Activated naive CD8-positive, alpha-beta T cell treated with anti-CD3 and anti-CD28 coated beads, Interleukin-2, amount 10 ng/mL, durations not matched to agents 7 days and 5 days (primary cell): ENCODE measurements around the gene MYO18A. TPM values are rescaled to one million over a fixed set of nuclear protein-coding genes. Genes with fewer than 3 reads are reported as not detected.
A peak's percentile ranks its signal among the peaks of the same experiment; 100 is the strongest.

Experiments
- ATAC-seq: fragments of 150-1000 bp; cut with Tn5 transposase; one replicate; pipeline ENCODE4 v1.10.0; 2021; ENCODE audit warnings: low read depth, moderate library complexity
- POLR2A ChIA-PET: fragments of 350-600 bp; sonication (Branson Sonifier 250); formaldehyde crosslinking; loops from one replicate; lab custom pipeline; 2021; ENCODE audit warnings: antibody characterized with exemption; lab: Charles Lee
- DNase-seq: peaks from one replicate; pipeline ENCODE4 v3.0.0; 2021
- H3K27ac Mint-ChIP-seq: one replicate; pipeline ENCODE4 v1.8.0; 2022; ENCODE audit warnings: mild to moderate bottlenecking, mixed read lengths
- H3K27me3 Mint-ChIP-seq: one replicate; pipeline ENCODE4 v1.8.0; 2022; ENCODE audit warnings: mild to moderate bottlenecking, moderate library complexity, mixed read lengths
- H3K36me3 Mint-ChIP-seq: one replicate; pipeline ENCODE4 v1.8.0; 2021; ENCODE audit warnings: mild to moderate bottlenecking, mixed read lengths
- H3K4me1 Mint-ChIP-seq: one replicate; pipeline ENCODE4 v1.8.0; 2021; ENCODE audit warnings: mixed read lengths
- H3K4me3 Mint-ChIP-seq: one replicate; pipeline ENCODE4 v1.8.0; 2022; ENCODE audit warnings: mild to moderate bottlenecking, moderate library complexity, mixed read lengths
- H3K9me3 Mint-ChIP-seq: one replicate; pipeline ENCODE4 v1.8.0; 2021; ENCODE audit warnings: mixed read lengths
- total RNA-seq, 2 experiments: library from RNA; stranded (reverse); gene quantifications; one replicate each; pipeline ENCODE4 v1.2.3, GENCODE V29; 2021

Gene MYO18A
- total RNA-seq, 2 experiments from 2014 or later = 79.7 to 80.6 TPM

GRCh38 chr17:29116804-29117753 lies 63.1 kb downstream of the MYO18A start:
- Mint-ChIP-seq H3K27ac (no peak overlapping the region), H3K36me3 (peaks cover 4% of the 10 kb centered on the region), H3K4me1 (peaks cover 7% of the 10 kb centered on the region), H3K4me3 (no peak overlapping the region), H3K27me3 (no peaks in the 10 kb centered on the region), H3K9me3 (no peaks in the 10 kb centered on the region)
- DNase-seq = peak; percentile 83
- peak; percentile 62 for ATAC-seq
- POLR2A ChIA-PET = interaction anchor here (0.6 to 3.0 kb wide), 4 partner anchors 22 to 398 kb away, joined by 3 to 15 read pairs (median 4); partner anchors contain the start of gene RPL23A

GRCh38 chr17:29115961-29116803 lies 64.0 kb downstream of the MYO18A start:
- no peak overlapping the region for H3K4me3 Mint-ChIP-seq
- DNase-seq = peak; percentile 49
- peaks cover 7% of the 10 kb centered on the region for H3K4me1 Mint-ChIP-seq
- H3K36me3 Mint-ChIP-seq = peaks cover 4% of the 10 kb centered on the region
- no peak overlapping the region for H3K27ac Mint-ChIP-seq
- POLR2A ChIA-PET = interaction anchor here (3.0 kb wide), 1 partner anchor 150 kb away, joined by 15 read pairs; no protein-coding TSS in a partner anchor
- H3K27me3 Mint-ChIP-seq = no peaks in the 10 kb centered on the region
- H3K9me3 Mint-ChIP-seq = no peaks in the 10 kb centered on the region
- ATAC-seq = peak; percentile 30

GRCh38 chr17:29115435-29115834 lies 64.8 kb downstream of the MYO18A start:
- Mint-ChIP-seq H3K4me1 (peaks cover 7% of the 10 kb centered on the region), H3K9me3 (no peaks in the 10 kb centered on the region), H3K27me3 (no peaks in the 10 kb centered on the region), H3K4me3 (no peak overlapping the region), H3K27ac (no peak overlapping the region), H3K36me3 (peaks cover 4% of the 10 kb centered on the region)
- no peak for DNase-seq
- POLR2A ChIA-PET = interaction anchor here (3.0 kb wide), 1 partner anchor 150 kb away, joined by 15 read pairs; no protein-coding TSS in a partner anchor
- ATAC-seq = no peak

GRCh38 chr17:29114141-29114540 lies 66.1 kb downstream of the MYO18A start:
- Mint-ChIP-seq H3K27me3 (no peaks in the 10 kb centered on the region), H3K27ac (no peak overlapping the region), H3K4me1 (peaks cover 7% of the 10 kb centered on the region), H3K36me3 (peaks cover 5% of the 10 kb centered on the region), H3K9me3 (no peaks in the 10 kb centered on the region), H3K4me3 (no peak overlapping the region)
- DNase-seq (no peak), ATAC-seq (no peak)
- POLR2A ChIA-PET = interaction anchor here (0.5 to 1.2 kb wide), 3 partner anchors 162 to 690 kb away, joined by 3 to 4 read pairs (median 4); partner anchors contain the start of genes PHF12 and TLCD1

- H3K27me3 Mint-ChIP-seq = no peaks in the 10 kb centered on the region
- H3K9me3 Mint-ChIP-seq = no peaks in the 10 kb centered on the region
- DNase-seq (no peak), ATAC-seq (no peak)
- H3K27ac Mint-ChIP-seq = no peak overlapping the region
- POLR2A ChIA-PET = interaction anchor here (0.5 to 1.2 kb wide), 3 partner anchors 20 to 386 kb away, joined by 3 to 4 read pairs (median 3); partner anchors contain the start of genes PHF12 and TLCD1
- H3K36me3 Mint-ChIP-seq = peaks cover 2% of the 10 kb centered on the region
- peaks cover 7% of the 10 kb centered on the region for H3K4me1 Mint-ChIP-seq
- H3K4me3 Mint-ChIP-seq = no peak overlapping the region
These were observed 66.9 kb downstream of the MYO18A start for GRCh38 chr17:29113334-29113733.

- Mint-ChIP-seq H3K27me3 (no peaks in the 10 kb centered on the region), H3K4me3 (no peak overlapping the region), H3K4me1 (peaks cover 7% of the 10 kb centered on the region), H3K9me3 (no peaks in the 10 kb centered on the region), H3K27ac (peak overlapping the region; percentile 28), H3K36me3 (peaks cover 2% of the 10 kb centered on the region)
- DNase-seq (no peak), ATAC-seq (no peak)
- POLR2A ChIA-PET = interaction anchor here (1.2 kb wide), 2 partner anchors 161 to 386 kb away, joined by 3 to 4 read pairs; partner anchors contain the start of genes PHF12 and TLCD1
These were observed 67.4 kb downstream of the MYO18A start for GRCh38 chr17:29112771-29113295.

GRCh38 chr17:29111816-29112499 lies 68.2 kb downstream of the MYO18A start:
- Mint-ChIP-seq H3K27me3 (no peaks in the 10 kb centered on the region), H3K27ac (no peak overlapping the region), H3K36me3 (peaks cover 4% of the 10 kb centered on the region), H3K4me3 (no peak overlapping the region), H3K9me3 (no peaks in the 10 kb centered on the region), H3K4me1 (peaks cover 5% of the 10 kb centered on the region)
- POLR2A ChIA-PET = interaction anchor here (1.0 kb wide), 1 partner anchor 146 kb away, joined by 4 read pairs; no protein-coding TSS in a partner anchor
- DNase-seq (peak; percentile 82), ATAC-seq (peak; percentile 69)

GRCh38 chr17:29110372-29110757 lies 69.8 kb downstream of the MYO18A start:
- ATAC-seq (no peak), DNase-seq (no peak)
- Mint-ChIP-seq H3K9me3 (no peaks in the 10 kb centered on the region), H3K27ac (no peak overlapping the region), H3K36me3 (peaks cover 7% of the 10 kb centered on the region), H3K27me3 (no peaks in the 10 kb centered on the region), H3K4me1 (no peaks in the 10 kb centered on the region), H3K4me3 (no peak overlapping the region)
- POLR2A ChIA-PET = no interaction called here

- Mint-ChIP-seq H3K36me3 (peaks cover 8% of the 10 kb centered on the region), H3K4me1 (no peaks in the 10 kb centered on the region), H3K27me3 (no peaks in the 10 kb centered on the region), H3K27ac (peak overlapping the region; percentile 13), H3K9me3 (no peaks in the 10 kb centered on the region), H3K4me3 (no peak overlapping the region)
- DNase-seq = no peak
- ATAC-seq = no peak
- POLR2A ChIA-PET = interaction anchor here (0.6 to 1.6 kb wide), 2 partner anchors 144 to 444 kb away, joined by 3 to 4 read pairs; no protein-coding TSS in a partner anchor
These were observed 70.5 kb downstream of the MYO18A start for GRCh38 chr17:29109477-29110371.

- no peaks in the 10 kb centered on the region for H3K9me3 Mint-ChIP-seq
- H3K27me3 Mint-ChIP-seq = no peaks in the 10 kb centered on the region
- ATAC-seq (no peak), DNase-seq (no peak)
- H3K36me3 Mint-ChIP-seq = peaks cover 9% of the 10 kb centered on the region
- POLR2A ChIA-PET = interaction anchor here (0.6 to 1.6 kb wide), 2 partner anchors 143 to 444 kb away, joined by 3 to 4 read pairs; no protein-coding TSS in a partner anchor
- no peak overlapping the region for H3K4me3 Mint-ChIP-seq
- H3K4me1 Mint-ChIP-seq = no peaks in the 10 kb centered on the region
- peak overlapping the region; percentile 13 for H3K27ac Mint-ChIP-seq
These were observed 71.2 kb downstream of the MYO18A start for GRCh38 chr17:29108823-29109476.
